Stimulated activated CD4-positive, alpha-beta T cell treated with anti-CD3 and anti-CD28 coated beads, Interleukin-1b, Interleukin-23, amount 100 ng/mL, for 24 hours (primary cell): ENCODE data around the gene RLF.

Experiments used
- DNase-seq, 4 experiments: peaks; one replicate each; pipeline ENCODE4 v3.0.0-alpha.2; 2020; ENCODE audit warnings: low read depth in 4 of 4, low spot score in 1 of 4

The RLF gene

GRCh38 chr1:40240390-40240789 is 79.2 kb downstream of the RLF start:
- no peak for DNase-seq

- no peak for DNase-seq
These were observed 80.2 kb downstream of the RLF start for GRCh38 chr1:40241362-40241761.

DNA sequence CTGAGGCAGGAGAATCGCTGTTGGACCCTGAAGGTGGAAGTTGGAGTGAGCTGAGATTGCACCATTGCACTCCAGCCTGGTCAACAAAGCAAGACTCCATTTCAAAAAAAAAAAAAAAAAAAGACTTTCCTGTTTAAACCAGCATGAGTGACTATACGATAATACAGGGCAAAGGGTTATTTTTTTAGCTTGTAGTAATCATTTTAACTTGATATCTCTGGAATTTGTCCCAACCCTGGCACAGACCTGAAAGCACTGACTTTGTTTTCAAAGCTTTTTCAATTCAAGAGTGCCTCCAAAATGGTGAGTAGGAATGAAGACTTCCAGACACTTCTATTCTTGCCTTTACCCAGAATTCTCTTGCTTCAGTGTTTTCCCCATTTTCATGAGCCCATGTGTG is 82.2 kb downstream of the RLF start:
- no peak for DNase-seq

DNA sequence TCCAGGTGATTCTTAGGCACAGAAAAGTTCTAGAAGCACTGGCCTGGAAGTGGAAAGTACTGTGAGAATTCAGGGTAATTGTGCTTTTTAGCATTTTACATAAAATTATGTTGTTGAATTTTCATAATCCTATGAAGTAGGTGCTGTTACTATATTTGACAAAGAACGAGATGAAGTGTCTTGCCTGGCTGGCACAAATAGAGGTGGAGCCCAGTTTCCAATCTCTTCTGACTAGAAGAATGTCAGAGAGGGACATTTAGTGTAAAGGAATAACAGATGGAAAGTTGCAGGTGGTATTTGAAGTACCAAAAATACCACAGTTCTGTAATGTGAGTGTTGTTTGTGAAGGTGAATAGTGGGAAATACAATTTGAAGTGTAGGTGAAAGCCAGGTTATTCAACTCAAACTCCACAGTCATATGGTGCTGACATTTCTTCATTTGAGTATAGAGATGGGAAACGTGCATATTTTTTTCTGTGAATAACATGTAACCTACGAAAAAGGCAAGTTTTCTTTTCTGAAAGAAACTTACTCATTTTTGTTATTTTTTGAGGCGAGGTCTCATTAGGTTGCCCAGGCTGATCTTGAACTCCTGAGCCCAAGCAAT is 83.1 kb downstream of the RLF start:
- no peak for DNase-seq

DNA sequence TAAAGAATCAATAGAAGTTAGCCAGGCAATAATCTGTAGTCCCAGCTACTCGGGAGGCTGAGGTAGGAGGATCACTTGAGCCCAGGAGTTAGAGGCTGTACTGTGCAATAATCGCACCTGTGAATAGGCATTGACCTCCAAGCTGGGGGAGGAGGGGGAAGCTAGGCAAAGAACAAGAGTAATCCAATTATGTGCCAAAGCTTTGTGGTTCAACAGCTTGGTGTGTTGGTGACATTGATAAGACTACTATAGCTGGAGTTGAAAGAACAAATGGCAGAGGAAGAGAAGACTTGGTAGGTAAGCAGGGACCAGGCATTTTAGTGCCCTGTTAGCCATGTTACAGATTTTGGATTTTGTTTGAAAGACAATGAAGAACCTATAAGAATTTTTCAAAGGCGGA is 84.5 kb downstream of the RLF start:
- DNase-seq = no peak

DNA sequence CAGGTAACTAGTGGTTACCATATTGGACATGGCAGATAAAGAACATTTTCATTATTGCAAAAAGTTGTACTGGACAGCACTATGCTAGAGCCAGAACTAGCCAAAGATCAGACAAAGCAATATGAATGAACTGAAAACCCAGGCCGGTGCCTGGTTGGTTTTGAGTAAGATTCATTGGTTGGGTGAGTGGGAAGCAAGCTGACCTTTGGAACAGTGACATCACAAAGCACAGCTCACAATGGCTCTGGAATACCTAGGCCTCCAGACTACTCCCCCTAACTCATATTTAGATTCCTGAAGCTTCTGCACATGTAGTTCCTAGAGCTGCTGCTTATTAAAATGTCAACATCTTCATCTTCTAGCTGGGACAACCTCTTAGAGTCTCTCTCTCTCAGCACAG is 86.5 kb downstream of the RLF start, which contains the start of gene TMCO2:
TSS of gene TMCO2 (plus strand) at position 283 of the 400 bp plus-strand sequence. CDS start at position 340, 57 bp downstream.
- DNase-seq = no peak

DNA sequence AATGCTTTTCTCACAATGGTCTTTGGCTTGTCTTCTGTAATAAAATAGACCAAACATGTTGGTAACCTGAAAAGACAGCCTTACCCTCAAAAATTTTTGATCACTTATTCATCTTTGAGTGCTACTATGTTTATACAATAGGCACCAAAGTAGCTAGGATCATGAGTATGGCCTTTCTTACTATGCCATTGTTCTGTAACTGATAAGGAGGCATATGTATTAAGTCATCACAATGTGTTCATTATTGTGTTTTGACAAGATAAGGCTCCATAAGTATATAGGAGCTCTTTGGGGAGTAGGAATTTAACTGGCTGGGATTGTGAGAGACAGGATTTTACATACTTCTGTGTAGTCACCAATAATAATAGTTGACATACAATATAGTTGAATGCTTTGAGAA is 87.2 kb downstream of the RLF start:
- no peak for DNase-seq

GRCh38 chr1:40251456-40251855 is 90.3 kb downstream of the RLF start:
- DNase-seq = no peak

DNA sequence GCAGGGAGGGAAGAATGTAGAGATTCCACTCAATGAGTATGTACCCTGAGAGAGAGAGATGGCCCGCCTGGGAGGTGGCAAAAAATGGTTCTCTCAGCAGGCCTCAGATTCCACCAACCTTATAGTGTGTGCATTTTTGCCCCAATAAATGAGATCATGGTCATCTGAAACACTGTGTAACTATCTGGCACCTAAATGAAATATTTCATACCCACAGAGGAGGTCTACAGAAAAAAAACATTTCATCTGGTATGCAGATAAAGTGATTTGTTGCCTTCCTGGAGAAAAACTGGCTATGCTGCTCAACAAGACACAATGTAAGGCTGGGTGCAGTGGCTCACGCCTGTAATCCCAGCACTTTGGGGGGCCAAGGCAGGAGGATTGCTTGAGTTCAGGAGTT is 91.4 kb downstream of the RLF start:
- DNase-seq = no peak

- no peak for DNase-seq
These were observed 94.0 kb downstream of the RLF start for GRCh38 chr1:40255231-40255630.

GRCh38 chr1:40256401-40257084 is 95.4 kb downstream of the RLF start:
- no peak for DNase-seq

DNA sequence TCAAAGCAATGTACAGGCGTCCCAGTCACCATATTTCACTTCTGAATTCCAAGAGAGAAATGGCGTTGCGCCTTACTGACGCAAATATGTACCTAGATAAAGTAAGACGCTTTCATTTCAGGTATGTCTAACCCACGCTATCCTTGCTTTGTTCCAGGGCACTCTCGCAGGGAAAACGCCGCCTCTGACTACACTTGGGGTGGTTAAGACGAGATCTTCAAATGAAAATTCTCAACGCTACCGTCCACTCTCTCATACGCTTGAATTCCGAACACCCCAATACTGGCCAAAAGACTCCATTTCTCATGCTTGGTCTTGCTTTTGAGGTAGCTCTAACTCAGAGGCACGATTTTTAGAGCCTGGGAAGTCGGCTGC is 96.1 kb downstream of the RLF start:
- DNase-seq = no peak

- DNase-seq = peak; percentile 78 to 94 (median 89)
These were observed 96.7 kb downstream of the RLF start, which contains the start of gene ZMPSTE24 for GRCh38 chr1:40257688-40258444. Gene ZMPSTE24, plus strand, starts transcription at chr1:40258236. Its CDS starts 36 bp downstream, at chr1:40258272.

DNA sequence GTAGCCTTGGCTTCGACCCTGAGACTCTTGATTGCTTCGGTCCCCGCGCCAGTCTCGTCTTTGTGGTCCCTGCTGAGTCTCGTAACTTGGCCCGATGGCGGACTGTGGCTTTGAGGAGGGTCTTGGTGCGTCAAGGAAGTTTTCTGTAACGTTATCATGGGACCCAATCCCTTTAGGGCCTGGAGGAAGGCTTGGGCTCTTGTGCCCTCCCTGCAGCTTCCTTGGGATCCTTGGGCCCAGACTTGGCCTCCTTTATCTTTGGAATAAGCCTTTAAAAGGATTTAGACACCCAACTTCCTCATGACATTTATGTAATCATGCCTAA is 97.2 kb downstream of the RLF start:
- no peak for DNase-seq

- no peak for DNase-seq
These were observed 103.2 kb downstream of the RLF start for GRCh38 chr1:40264354-40264781.

GRCh38 chr1:40265298-40265697 is 104.1 kb downstream of the RLF start:
- no peak for DNase-seq

DNA sequence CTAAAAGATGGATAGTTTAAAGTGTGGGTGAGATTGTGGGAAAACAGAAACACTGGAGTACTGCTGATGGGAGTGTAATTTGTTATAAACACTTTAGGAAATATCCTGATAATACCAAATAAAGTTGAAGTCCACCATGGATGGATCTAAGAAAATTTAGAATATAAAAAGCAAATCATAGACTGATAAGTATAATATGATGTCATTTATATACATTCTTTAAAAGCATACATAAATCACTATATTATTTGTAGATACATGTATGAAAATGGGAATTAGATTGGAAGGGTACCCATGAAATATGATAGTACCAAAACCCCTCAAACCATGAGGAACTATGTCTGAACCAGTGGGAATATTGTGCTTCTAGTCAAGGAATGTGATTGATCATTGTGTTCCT is 104.7 kb downstream of the RLF start:
- DNase-seq = no peak

GRCh38 chr1:40266786-40267535 is 105.8 kb downstream of the RLF start:
- no peak for DNase-seq

DNA sequence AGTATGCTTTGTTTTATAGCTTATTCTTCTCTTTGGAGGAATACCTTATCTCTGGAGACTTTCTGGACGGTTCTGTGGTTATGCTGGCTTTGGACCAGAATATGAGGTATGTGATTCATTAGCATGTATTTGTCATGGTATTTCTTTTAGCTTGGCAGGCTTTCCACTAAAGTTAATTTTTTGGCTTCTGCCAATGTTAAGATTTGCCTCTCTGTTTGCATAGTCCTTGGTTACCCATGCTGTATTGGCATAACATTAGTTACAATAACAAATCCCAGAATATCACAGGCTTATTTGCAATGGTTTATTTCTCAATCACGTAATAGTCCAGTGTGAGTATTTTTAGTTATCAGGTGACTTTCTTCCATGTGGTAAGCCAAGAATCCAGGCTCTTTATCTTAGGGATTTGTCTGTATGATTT is 106.6 kb downstream of the RLF start:
- no peak for DNase-seq

GRCh38 chr1:40268211-40268610 is 107.0 kb downstream of the RLF start:
- no peak for DNase-seq

GRCh38 chr1:40270152-40270834 is 109.1 kb downstream of the RLF start:
- no peak for DNase-seq
